DND-41 (cell line): ENCODE measurements around the gene CYREN.

ENCODE experiments used
- ATAC-seq: fragments of 200-7000 bp; cut with Tn5 transposase; 3 replicates; pipeline ENCODE4 v1.9.1; 2021; ENCODE audit warnings: low read depth; ENCODE audit not compliant: insufficient read depth
- DNase-seq: peaks from one replicate; pipeline ENCODE4 v3.0.0-alpha.2; 2020
- H2AFZ ChIP-seq: 2 replicates; pipeline ENCODE4 v1.6.0; 2012; ENCODE audit warnings: low read depth, low read length
- H3K27ac ChIP-seq: 2 replicates; pipeline ENCODE4 v1.5.1; 2012; ENCODE audit warnings: low read length, inconsistent platforms
- H3K27me3 ChIP-seq: fragments of 200-600 bp; sonication (generic); 2 replicates; pipeline ENCODE4 v1.6.0; 2012; ENCODE audit warnings: low read length, mild to moderate bottlenecking, inconsistent platforms; ENCODE audit not compliant: insufficient read depth, poor library complexity
- H3K36me3 ChIP-seq: 2 replicates; pipeline ENCODE4 v1.5.1; 2012; ENCODE audit warnings: low read length, inconsistent platforms; ENCODE audit not compliant: insufficient read depth
- H3K4me1 ChIP-seq: 2 replicates; pipeline ENCODE4 v1.5.1; 2012; ENCODE audit warnings: mild to moderate bottlenecking, low read length; ENCODE audit not compliant: insufficient read depth
- H3K4me2 ChIP-seq: 2 replicates; pipeline ENCODE4 v1.6.0; 2012; ENCODE audit warnings: mild to moderate bottlenecking, moderate library complexity, low read length, inconsistent platforms; ENCODE audit not compliant: insufficient read depth
- H3K4me3 ChIP-seq, 2 experiments: fragments of 200-600 bp in 1 of 2; shearing (Covaris generic) in 1 of 2; 2 replicates each; pipeline ENCODE4 v1.5.1; 2012 to 2016; ENCODE audit warnings: inconsistent platforms in 2 of 2, low read length in 2 of 2, mild to moderate bottlenecking in 2 of 2, low read depth in 1 of 2, moderate library complexity in 1 of 2
- H3K79me2 ChIP-seq: 2 replicates; pipeline ENCODE4 v1.6.0; 2012; ENCODE audit warnings: low read length, inconsistent platforms; ENCODE audit not compliant: insufficient read depth
- H3K9ac ChIP-seq: 2 replicates; pipeline ENCODE4 v1.6.0; 2012; ENCODE audit warnings: low read depth, mild to moderate bottlenecking, inconsistent platforms, low read length, moderate library complexity
- H3K9me3 ChIP-seq: 2 replicates; pipeline ENCODE4 v1.5.1; 2012; ENCODE audit warnings: low read length, moderate library complexity, mild to moderate bottlenecking, inconsistent platforms; ENCODE audit not compliant: insufficient read depth, severe bottlenecking
- H4K20me1 ChIP-seq: 2 replicates; pipeline ENCODE4 v1.6.0; 2012; ENCODE audit warnings: low read length; ENCODE audit not compliant: insufficient read depth
- CTCF ChIP-seq: IDR thresholded peaks from 2 replicates; pipeline ENCODE4 v1.5.1; 2012; ENCODE audit warnings: borderline replicate concordance, low read length, moderate library complexity, mild to moderate bottlenecking; ENCODE audit not compliant: poor library complexity, severe bottlenecking; ENCODE audit errors: extremely low read depth
- EZH2 ChIP-seq: IDR thresholded peaks from 3 replicates; pipeline ENCODE4 v1.6.1; 2012; ENCODE audit warnings: borderline replicate concordance, low read depth, mild to moderate bottlenecking, moderate library complexity, low read length, inconsistent platforms; ENCODE audit not compliant: severe bottlenecking

The CYREN gene

GRCh38 chr7:135161669-135162068, 8.8 kb downstream of the CYREN start:
- Histone ChIP-seq H3K27ac (no peak overlapping the region), H3K4me3 (no peak overlapping the region), H3K4me2 (no peak overlapping the region), H4K20me1 (no peaks in the 10 kb centered on the region; the same call in 1 of the 2 replicates), H3K9me3 (peaks cover 11% of the 10 kb centered on the region), H3K79me2 (no peaks in the 10 kb centered on the region), H3K4me1 (peaks cover 17% of the 10 kb centered on the region), H2AFZ (no peak overlapping the region), H3K9ac (no peak overlapping the region), H3K36me3 (peaks cover 39% of the 10 kb centered on the region), H3K27me3 (no peaks in the 10 kb centered on the region)
- TF ChIP-seq EZH2 (no peak), CTCF (no peak)
- no peak for DNase-seq
- ATAC-seq = no peak; the same call in 2 of the 3 replicates

GRCh38 chr7:135160858-135161653, 9.5 kb downstream of the CYREN start:
- DNase-seq = no peak
- no peaks in the 10 kb centered on the region for H3K27me3 ChIP-seq
- H3K36me3 ChIP-seq = peaks cover 33% of the 10 kb centered on the region
- H3K4me3 ChIP-seq = no peak overlapping the region
- H2AFZ ChIP-seq = no peak overlapping the region
- H3K9me3 ChIP-seq = peaks cover 16% of the 10 kb centered on the region
- H3K27ac ChIP-seq = no peak overlapping the region
- ATAC-seq = no peak
- no peak overlapping the region for H3K9ac ChIP-seq
- no peak overlapping the region for H3K4me2 ChIP-seq
- peaks cover 17% of the 10 kb centered on the region for H3K4me1 ChIP-seq
- no peak for TF ChIP-seq EZH2
- TF ChIP-seq CTCF = no peak
- no peaks in the 10 kb centered on the region; the same call in 1 of the 2 replicates for H4K20me1 ChIP-seq
- H3K79me2 ChIP-seq = no peaks in the 10 kb centered on the region

- DNase-seq (no peak), ATAC-seq (no peak)
- no peaks in the 10 kb centered on the region for H3K79me2 ChIP-seq
- no peaks in the 10 kb centered on the region for H3K27me3 ChIP-seq
- peak overlapping the region; percentile 37; the same call in 1 of the 2 replicates for H3K27ac ChIP-seq
- H3K4me1 ChIP-seq = peaks cover 17% of the 10 kb centered on the region
- peaks cover 23% of the 10 kb centered on the region for H3K9me3 ChIP-seq
- no peak overlapping the region for H3K4me3 ChIP-seq
- H4K20me1 ChIP-seq = no peaks in the 10 kb centered on the region
- no peak overlapping the region for H3K9ac ChIP-seq
- peaks cover 25% of the 10 kb centered on the region for H3K36me3 ChIP-seq
- no peak overlapping the region for H2AFZ ChIP-seq
- no peak overlapping the region for H3K4me2 ChIP-seq
- TF ChIP-seq CTCF (no peak), EZH2 (no peak)
Observed at GRCh38 chr7:135160098-135160857, 10.2 kb downstream of the CYREN start.
